Measurements from ENCODE around the gene PXDN.
A peak's percentile ranks its signal among the peaks of the same experiment; 100 is the strongest.

DNA sequence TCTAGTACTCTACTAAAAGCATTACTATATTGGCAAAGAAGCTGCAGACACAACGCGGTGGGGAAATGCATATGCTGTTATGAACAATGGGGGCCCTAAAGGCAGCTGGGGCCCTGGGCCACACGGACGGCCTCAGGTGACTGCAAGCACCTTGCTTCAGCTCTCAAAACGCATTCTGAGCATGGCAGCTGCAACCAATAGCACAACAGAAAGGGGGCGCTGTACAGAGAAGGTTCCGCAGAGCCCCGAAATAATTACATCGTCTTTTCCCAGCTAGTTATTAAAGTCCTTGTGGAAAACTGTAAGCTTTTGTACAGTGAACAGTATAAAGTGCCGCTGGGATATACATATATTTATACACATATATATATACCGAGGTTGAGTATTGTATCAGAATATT lies 45.3 kb upstream of the PXDN start:
- TF ChIP-seq, protein P1, sequence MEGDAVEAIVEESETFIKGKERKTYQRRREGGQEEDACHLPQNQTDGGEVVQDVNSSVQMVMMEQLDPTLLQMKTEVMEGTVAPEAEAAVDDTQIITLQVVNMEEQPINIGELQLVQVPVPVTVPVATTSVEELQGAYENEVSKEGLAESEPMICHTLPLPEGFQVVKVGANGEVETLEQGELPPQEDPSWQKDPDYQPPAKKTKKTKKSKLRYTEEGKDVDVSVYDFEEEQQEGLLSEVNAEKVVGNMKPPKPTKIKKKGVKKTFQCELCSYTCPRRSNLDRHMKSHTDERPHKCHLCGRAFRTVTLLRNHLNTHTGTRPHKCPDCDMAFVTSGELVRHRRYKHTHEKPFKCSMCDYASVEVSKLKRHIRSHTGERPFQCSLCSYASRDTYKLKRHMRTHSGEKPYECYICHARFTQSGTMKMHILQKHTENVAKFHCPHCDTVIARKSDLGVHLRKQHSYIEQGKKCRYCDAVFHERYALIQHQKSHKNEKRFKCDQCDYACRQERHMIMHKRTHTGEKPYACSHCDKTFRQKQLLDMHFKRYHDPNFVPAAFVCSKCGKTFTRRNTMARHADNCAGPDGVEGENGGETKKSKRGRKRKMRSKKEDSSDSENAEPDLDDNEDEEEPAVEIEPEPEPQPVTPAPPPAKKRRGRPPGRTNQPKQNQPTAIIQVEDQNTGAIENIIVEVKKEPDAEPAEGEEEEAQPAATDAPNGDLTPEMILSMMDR (conservative IDR thresholded peaks at IDR 0.05; ENCODE audit: low read length): peak; percentile 37; the same call in 1 of the 2 replicates
- no peak for TF ChIP-seq EZH2phosphoT487 (IDR thresholded peaks at IDR 0.05; ENCODE audit: borderline replicate concordance)

All from Loucy (cell line).